A549 (cell line): Measurements from ENCODE around the gene SIRT2. TPM values are rescaled to one million over a fixed set of nuclear protein-coding genes. Genes with fewer than 3 reads are reported as not detected.

Experiments
- ATAC-seq, 2 experiments: fragments of 200-7000 bp in 1 of 2; fragments of >200 bp in 1 of 2; cut with Nextera tagmentation in 1 of 2; cut with Tn5 transposase in 1 of 2; 3 replicates each; pipeline versions ENCODE4 v1.8.0 to v1.9.1; 2018 to 2020; ENCODE audit warnings: mild to moderate bottlenecking in 1 of 2, moderate library complexity in 1 of 2
- CTCF ChIA-PET: fragments of 300-600 bp; sonication (Branson Sonifier 250); formaldehyde crosslinking; extraction: SDS; loops from one replicate; lab custom pipeline; 2021; ENCODE audit warnings: antibody characterized with exemption, inconsistent platforms; lab: Yijun Ruan, JAX
- POLR2A ChIA-PET: fragments of 350-600 bp; formaldehyde crosslinking; extraction: SDS; loops from one replicate; lab custom pipeline; 2021; ENCODE audit warnings: antibody characterized with exemption, inconsistent platforms; lab: Yijun Ruan, JAX
- DNase-seq, 2 experiments: peaks; one replicate each; pipeline versions ENCODE4 v3.0.0 to v3.0.0-alpha.2; 2011 to 2016; ENCODE audit warnings: low read depth in 1 of 2, low spot score in 1 of 2
- FAIRE-seq: peaks from 2 replicates; lab custom pipeline; 2011; peaks lifted over from hg19 to GRCh38; lab: Jason Lieb, UNC
- H3K27ac ChIP-seq, 2 experiments: fragments of >200 bp; sonication (Bioruptor Twin); formaldehyde crosslinking; 3 replicates each; pipeline ENCODE4 v1.5.1; 2016 to 2017
- H3K4me1 ChIP-seq: fragments of >200 bp; sonication (Bioruptor Twin); formaldehyde crosslinking; 3 replicates; pipeline ENCODE4 v1.6.1; 2016
- H3K4me2 ChIP-seq: fragments of >200 bp; sonication (Bioruptor Twin); formaldehyde crosslinking; 3 replicates; pipeline ENCODE4 v1.6.1; 2016
- H3K4me3 ChIP-seq: fragments of >200 bp; sonication (Bioruptor Twin); formaldehyde crosslinking; 3 replicates; pipeline ENCODE4 v1.5.1; 2016
- H3K9me3 ChIP-seq: fragments of >200 bp; sonication (Bioruptor Twin); formaldehyde crosslinking; 3 replicates; pipeline ENCODE4 v1.6.1; 2016
- CBX2 ChIP-seq: fragments of 200-600 bp; sonication (generic); IDR thresholded peaks from 2 replicates; pipeline ENCODE4 v1.6.1; 2016; ENCODE audit warnings: low read depth, mild to moderate bottlenecking, borderline replicate concordance
- CBX8 ChIP-seq: fragments of 200-600 bp; sonication (generic); IDR thresholded peaks from 2 replicates; pipeline ENCODE4 v1.6.1; 2016
- CEBPB ChIP-seq, 2 experiments: fragments of >200 bp in 1 of 2; sonication (Bioruptor Twin) in 1 of 2; formaldehyde crosslinking in 1 of 2; IDR thresholded peaks; 2 replicates each; pipeline ENCODE4 v1.6.1; 2012 to 2016
- CHD2 ChIP-seq: fragments of 150-350 bp; IDR thresholded peaks from 2 replicates; pipeline ENCODE4 v1.6.1; 2014; ENCODE audit warnings: low read length; ENCODE audit not compliant: partially characterized antibody
- CHD4 ChIP-seq: fragments of 200-600 bp; sonication (generic); IDR thresholded peaks from 2 replicates; pipeline ENCODE4 v1.6.1; 2016; ENCODE audit warnings: antibody characterized with exemption, mild to moderate bottlenecking, borderline replicate concordance
- EP300 ChIP-seq, 2 experiments: fragments of >200 bp; sonication (Bioruptor Twin); formaldehyde crosslinking; IDR thresholded peaks; 2 replicates in 1 of 2; 3 replicates in 1 of 2; pipeline ENCODE4 v1.6.1; 2016 to 2017
- JUN ChIP-seq, 2 experiments: fragments of >200 bp; sonication (Bioruptor Twin); formaldehyde crosslinking; IDR thresholded peaks; 2 replicates in 1 of 2; 3 replicates in 1 of 2; pipeline ENCODE4 v1.6.1; 2016 to 2017
- JUNB ChIP-seq: fragments of >200 bp; sonication (Bioruptor Twin); formaldehyde crosslinking; IDR thresholded peaks from 2 replicates; pipeline ENCODE4 v1.6.1; 2016
- KDM5A ChIP-seq: fragments of 200-600 bp; sonication (generic); IDR thresholded peaks from 2 replicates; pipeline ENCODE4 v1.6.1; 2016; ENCODE audit warnings: antibody characterized with exemption, mild to moderate bottlenecking
- MAFK ChIP-seq: fragments of 450-650 bp; IDR thresholded peaks from 2 replicates; pipeline ENCODE4 v1.6.1; 2014; ENCODE audit not compliant: partially characterized antibody
- NFE2L2 ChIP-seq: fragments of 150-350 bp; conservative IDR thresholded peaks from 2 replicates; pipeline ENCODE4 v1.6.1; 2014; ENCODE audit warnings: low read length
- NPAS2 ChIP-seq: fragments of 250-450 bp; sonication (Bioruptor Pico); IDR thresholded peaks from 2 replicates; pipeline ENCODE4 v1.8.0; 2022; ENCODE audit warnings: mild to moderate bottlenecking, moderate library complexity, borderline replicate concordance
- RAD21 ChIP-seq, 2 experiments: fragments of >200 bp in 1 of 2; sonication (Bioruptor Twin) in 1 of 2; formaldehyde crosslinking in 1 of 2; IDR thresholded peaks in 1 of 2; conservative IDR thresholded peaks in 1 of 2; 2 replicates in 1 of 2; 3 replicates in 1 of 2; pipeline ENCODE4 v1.6.1; 2012 to 2018; ENCODE audit warnings: inconsistent platforms in 1 of 2
- RCOR1 ChIP-seq: fragments of 150-350 bp; IDR thresholded peaks from 2 replicates; pipeline ENCODE4 v1.6.1; 2014; ENCODE audit warnings: antibody characterized with exemption, low read length, low read depth
- RFX5 ChIP-seq: fragments of 450-650 bp; IDR thresholded peaks from 2 replicates; pipeline ENCODE4 v1.7.1; 2014; ENCODE audit warnings: antibody characterized with exemption, mild to moderate bottlenecking, moderate library complexity
- SMC3 ChIP-seq: fragments of >200 bp; sonication (Bioruptor Twin); formaldehyde crosslinking; IDR thresholded peaks from 3 replicates; pipeline ENCODE4 v1.6.1; 2018; ENCODE audit warnings: inconsistent platforms
- TFCP2L1 ChIP-seq: fragments of 250-450 bp; sonication (Bioruptor Pico); IDR thresholded peaks from 2 replicates; pipeline ENCODE4 v1.5.0; 2021; ENCODE audit warnings: mild to moderate bottlenecking
- TP53 ChIP-seq: fragments of 250-450 bp; sonication (Bioruptor Pico); IDR thresholded peaks from 2 replicates; pipeline ENCODE4 v1.5.0; 2021; ENCODE audit warnings: mild to moderate bottlenecking, moderate library complexity
- ZSCAN20 ChIP-seq: fragments of 250-450 bp; sonication (Bioruptor Pico); IDR thresholded peaks from 2 replicates; pipeline ENCODE4 v1.8.0; 2022; ENCODE audit warnings: mild to moderate bottlenecking, moderate library complexity
- WGBS: methylation state at CpG from one replicate; pipeline ENCODE4 v1.1.6; 2017; ENCODE audit errors: missing lambda C conversion rate; 5-methylcytosine and 5-hydroxymethylcytosine counted together
- polyA plus RNA-seq, 4 experiments: library from polyadenylated mRNA; depleted of rRNA in 3 of 4; stranded (reverse); fragments of >200 nt; fragmentation: RNase III in 1 of 4; extraction: RNeasy Plus Mini Kit Qiagen cat#74134 plus additional on column Dnase treatment in 1 of 4; gene quantifications; 2 replicates in 3 of 4; 3 replicates in 1 of 4; pipeline ENCODE4 v1.2.3, GENCODE V29; 2011 to 2017
- TF ChIP-seq, protein P1 (sequence below): fragments of 250-450 bp; sonication (Bioruptor Pico); IDR thresholded peaks from 2 replicates; pipeline ENCODE4 v1.5.0; 2020; ENCODE audit warnings: low read depth, mild to moderate bottlenecking, moderate library complexity

SIRT2 gene
- polyA plus RNA-seq, 2 of the 4 experiments (the other 2 are of a cell fraction) = 28.6 to 30.4 TPM

GRCh38 chr19:38836159-38836982, 63.0 kb downstream of the SIRT2 start:
- DNase-seq (no peak), FAIRE-seq (peak; percentile 89), ATAC-seq (no peak)
- H3K4me2 ChIP-seq = peak overlapping the region; percentile 40; the same call in 2 of the 3 replicates
- H3K4me3 ChIP-seq = no peak overlapping the region
- POLR2A ChIA-PET = interaction anchor here (0.7 to 6.5 kb wide), 6 partner anchors 8 to 188 kb away, joined by 3 to 62 read pairs (median 6); partner anchors contain the start of genes ACTN4 and HNRNPL
- CTCF ChIA-PET = interaction anchor here (0.6 to 3.2 kb wide), 13 partner anchors 8 to 291 kb away, joined by 3 to 17 read pairs (median 4); no protein-coding TSS in a partner anchor
- TF ChIP-seq TFCP2L1 = peak; percentile 62; the same call in 1 of the 2 replicates
- peak; percentile 9; the same call in 1 of the 2 replicates for TF ChIP-seq TP53 (CRISPR knock-in tag)
- no peak for TF ChIP-seq NFE2L2
- WGBS = 84% methylated on average over 8 of the region's 8 CpGs
- peaks cover 79% of the 10 kb centered on the region for H3K4me1 ChIP-seq
- no peaks in the 10 kb centered on the region for H3K9me3 ChIP-seq
- H3K27ac ChIP-seq = peak overlapping the region in 1 of 2 experiments; percentile 76; a peak in 4 of 6 replicates

- no peak for ATAC-seq
- Histone ChIP-seq H3K4me1 (peaks cover 76% of the 10 kb centered on the region), H3K9me3 (no peaks in the 10 kb centered on the region), H3K27ac (peak overlapping the region in 1 of 2 experiments; percentile 62; a peak in 3 of 6 replicates), H3K4me3 (no peak overlapping the region), H3K4me2 (no peak overlapping the region)
- no peak for FAIRE-seq
- ChIA-PET POLR2A (interaction anchor here (0.5 to 6.5 kb wide), 6 partner anchors 10 to 190 kb away, joined by 3 to 62 read pairs (median 6); partner anchors contain the start of gene HNRNPL), CTCF (interaction anchor here (0.8 to 3.2 kb wide), 14 partner anchors 9 to 319 kb away, joined by 3 to 17 read pairs (median 4); partner anchors contain the start of genes MRPS12 and SARS2)
- TF ChIP-seq SMC3 (no peak), CEBPB (IDR thresholded peaks at IDR 0.05) (peak in 1 of 2 experiments; percentile 48; a peak in 1 of 4 replicates), NFE2L2 (no peak), JUN (IDR thresholded peaks at IDR 0.05) (0 out of 5 replicates have a peak, but pooled peaks of 1 of the 2 experiments have one; percentile 3), CHD4 (no peak)
- TF ChIP-seq, protein P1, sequence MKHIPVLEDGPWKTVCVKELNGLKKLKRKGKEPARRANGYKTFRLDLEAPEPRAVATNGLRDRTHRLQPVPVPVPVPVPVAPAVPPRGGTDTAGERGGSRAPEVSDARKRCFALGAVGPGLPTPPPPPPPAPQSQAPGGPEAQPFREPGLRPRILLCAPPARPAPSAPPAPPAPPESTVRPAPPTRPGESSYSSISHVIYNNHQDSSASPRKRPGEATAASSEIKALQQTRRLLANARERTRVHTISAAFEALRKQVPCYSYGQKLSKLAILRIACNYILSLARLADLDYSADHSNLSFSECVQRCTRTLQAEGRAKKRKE (CRISPR knock-in tag) = 0 out of 2 replicates have a peak, but pooled peaks have one; percentile 2
- 96% methylated on average over 6 of the region's 6 CpGs for WGBS
- no peak for DNase-seq
Observed at GRCh38 chr19:38834590-38834989, 64.8 kb downstream of the SIRT2 start.

DNA sequence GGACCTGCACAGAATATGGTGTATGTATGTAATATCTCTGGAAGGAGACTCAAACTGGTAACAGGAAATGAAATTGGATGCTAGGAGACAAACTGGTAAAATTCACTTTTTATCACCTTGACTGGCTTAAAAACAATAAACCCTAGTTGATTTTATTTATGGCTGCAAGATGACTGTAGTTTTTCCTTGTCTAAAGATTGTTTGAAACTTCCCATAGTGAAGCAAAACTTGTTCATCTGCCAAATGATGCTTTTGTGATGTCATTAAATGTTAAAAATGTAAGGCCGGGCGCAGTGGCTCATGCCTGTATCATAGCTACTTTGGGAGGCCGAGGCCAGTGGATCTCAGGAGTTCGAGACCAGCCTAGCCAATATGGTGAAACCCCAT, 65.3 kb downstream of the SIRT2 start:
- no peak for ATAC-seq
- Histone ChIP-seq H3K4me2 (no peak overlapping the region), H3K4me3 (no peak overlapping the region), H3K9me3 (no peaks in the 10 kb centered on the region), H3K27ac (no peak overlapping the region; a peak in 1 of 6 replicates), H3K4me1 (peaks cover 76% of the 10 kb centered on the region)
- CTCF ChIA-PET = interaction anchor here (0.8 to 3.2 kb wide), 11 partner anchors 10 to 200 kb away, joined by 3 to 17 read pairs (median 4); partner anchors contain the start of genes MRPS12 and SARS2
- TF ChIP-seq KDM5A = no peak
- no peak for TF ChIP-seq CBX2
- TF ChIP-seq CHD4 = no peak
- no peak for TF ChIP-seq CBX8
- TF ChIP-seq CHD2 = no peak
- no peak for TF ChIP-seq RFX5
- TF ChIP-seq JUNB = no peak
- no peak for DNase-seq
- WGBS = 92% methylated on average over 4 of the region's 4 CpGs
- peak; percentile 73 for FAIRE-seq
- POLR2A ChIA-PET = interaction anchor here (1.5 kb wide), 1 partner anchor 15 kb away, joined by 6 read pairs; no protein-coding TSS in a partner anchor

GRCh38 chr19:38833092-38833425, 66.4 kb downstream of the SIRT2 start:
- Histone ChIP-seq H3K9me3 (no peaks in the 10 kb centered on the region), H3K4me1 (peaks cover 68% of the 10 kb centered on the region), H3K4me3 (no peak overlapping the region), H3K4me2 (no peak overlapping the region; the same call in 2 of the 3 replicates), H3K27ac (peak overlapping the region in 1 of 2 experiments; percentile 88; a peak in 3 of 6 replicates)
- CTCF ChIA-PET = interaction anchor here (0.6 to 4.3 kb wide), 8 partner anchors 15 to 298 kb away, joined by 3 to 21 read pairs (median 4); partner anchors contain the start of genes NFKBIB and SIRT2
- POLR2A ChIA-PET = interaction anchor here (1.8 kb wide), 1 partner anchor 13 kb away, joined by 12 read pairs; no protein-coding TSS in a partner anchor
- 91% methylated on average over 7 of the region's 7 CpGs for WGBS
- no peak for FAIRE-seq
- TF ChIP-seq NPAS2 (no peak), CHD2 (no peak), EP300 (IDR thresholded peaks at IDR 0.05) (no peak), RCOR1 (no peak), ZSCAN20 (CRISPR knock-in tag) (no peak), RAD21 (conservative IDR thresholded peaks at IDR 0.05 in 1 of 2, IDR thresholded peaks at IDR 0.05 in 1 of 2) (no peak), MAFK (peak; percentile 17), KDM5A (no peak)
- no peak for ATAC-seq
- no peak for DNase-seq
